HG03460 (cell line): ENCODE data around the gene RIGI.
"Not testable (repeated sequence)": the region's sequence is repeated elsewhere in the genome, so short reads cannot be mapped to it uniquely, and the experiment has no call there.

Experiments used
- ATAC-seq: cut with Tn5 transposase; IDR thresholded peaks from one replicate; pipeline ENCODE4 v1.9.1; 2021; ENCODE audit not compliant: unreplicated experiment

The RIGI gene

DNA sequence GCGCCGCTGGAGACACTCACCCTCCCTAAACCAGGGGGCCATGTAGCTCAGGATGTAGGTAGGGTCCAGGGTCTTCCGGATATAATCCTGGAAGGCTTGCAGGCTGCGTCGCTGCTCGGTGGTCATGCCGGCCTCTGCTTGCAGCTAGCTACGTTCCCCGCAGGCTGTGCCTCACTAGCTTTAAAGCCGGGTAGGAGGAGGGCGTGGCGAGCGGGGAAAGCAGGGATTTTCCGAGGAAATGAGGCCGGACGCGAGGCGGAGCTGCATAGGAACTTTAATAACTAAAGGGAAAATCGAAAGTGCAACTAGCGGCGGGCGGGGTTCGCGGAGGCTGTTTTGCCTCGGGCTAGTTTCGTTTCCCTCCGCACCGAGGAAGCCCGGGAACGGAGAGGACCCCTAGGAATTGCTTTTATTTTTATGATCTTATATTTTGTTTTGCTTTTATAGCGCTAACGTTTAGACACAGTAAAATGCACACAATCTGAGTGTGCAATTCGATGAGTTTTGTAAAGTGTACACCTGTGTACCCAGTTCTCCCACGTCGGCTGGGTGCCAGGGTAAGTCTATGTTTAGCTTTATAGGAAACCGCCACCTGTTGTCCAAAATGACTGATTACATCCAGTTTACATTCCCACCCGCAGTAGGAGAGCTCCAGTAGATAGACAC lies at the start of gene RIGI:
RIGI (minus strand) TSS at position 156 of the 666 bp plus-strand sequence; CDS start at position 126, 30 bp downstream.
- ATAC-seq = peak; percentile 66

DNA sequence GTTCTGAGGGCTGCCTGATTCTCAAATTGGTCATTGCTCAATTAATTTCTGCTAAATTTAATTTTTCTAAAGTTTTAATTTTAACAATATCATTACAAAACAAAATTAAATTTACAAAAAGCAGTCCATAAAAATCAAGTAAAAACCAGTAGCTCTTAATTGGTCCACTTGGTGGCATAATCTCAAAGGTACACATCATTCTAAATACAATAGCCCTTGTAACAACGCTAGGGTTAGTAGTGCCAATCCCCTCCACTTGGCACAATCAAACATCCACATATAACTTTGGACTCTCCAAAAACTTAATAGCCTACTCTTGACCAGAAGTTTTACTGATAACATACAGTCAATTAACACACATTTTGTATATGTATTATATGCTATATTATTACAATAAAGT lies 48.9 kb upstream of the RIGI start:
- ATAC-seq = no peak

GRCh38 chr9:32573821-32574220 lies 47.8 kb upstream of the RIGI start:
- no peak for ATAC-seq

- ATAC-seq = peak; percentile 80
Observed at GRCh38 chr9:32572900-32573523, 47.0 kb upstream of the RIGI start, which contains the start of gene NDUFB6. NDUFB6 (minus strand) TSS chr9:32573159; CDS start chr9:32573060, 99 bp downstream.

DNA sequence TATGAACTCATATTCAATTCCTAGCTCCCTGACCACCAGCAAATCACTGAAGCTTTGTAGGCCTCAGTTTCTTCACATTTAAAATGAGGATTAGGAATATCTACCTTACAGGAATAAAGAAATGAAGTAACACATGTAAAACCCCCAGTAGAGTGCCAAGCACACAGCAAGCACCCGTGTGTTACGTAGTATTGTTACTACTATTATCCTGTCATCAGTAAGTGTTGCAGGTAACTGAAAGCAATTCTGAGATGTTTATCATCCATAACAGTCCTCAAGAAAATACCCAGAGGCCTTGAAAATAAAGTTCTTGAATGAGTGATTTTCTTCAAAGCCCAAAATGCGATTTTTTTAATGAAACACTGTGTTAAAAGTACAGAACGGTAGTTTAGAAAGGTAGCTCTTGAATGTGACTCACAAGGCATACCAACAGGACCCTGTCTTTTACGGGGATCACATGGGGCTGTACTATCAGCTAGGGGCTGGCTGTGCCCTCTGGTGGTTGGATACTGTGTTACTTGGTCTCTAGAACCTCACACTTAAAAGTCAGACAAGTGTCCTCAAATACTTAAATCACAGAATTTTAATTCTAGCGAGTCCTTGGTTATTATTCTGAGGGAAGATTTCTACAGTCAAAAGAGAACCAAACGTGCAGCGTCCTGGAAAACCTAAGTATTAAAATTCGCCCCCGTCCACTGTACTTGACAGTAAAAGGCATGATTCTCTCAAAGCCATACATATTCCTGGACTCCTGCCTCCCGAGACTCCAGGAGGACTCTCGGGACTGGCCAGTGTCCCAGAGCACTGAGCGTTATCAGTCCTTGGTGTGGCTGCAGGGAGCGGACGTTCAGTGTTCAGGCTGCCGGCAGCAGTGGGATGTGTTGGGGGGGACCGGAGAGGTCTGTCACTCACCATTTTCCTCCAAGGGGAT lies 46.2 kb upstream of the RIGI start:
- peak; percentile 91 for ATAC-seq

- no peak for ATAC-seq
Observed at GRCh38 chr9:32570262-32570661, 44.3 kb upstream of the RIGI start.

DNA sequence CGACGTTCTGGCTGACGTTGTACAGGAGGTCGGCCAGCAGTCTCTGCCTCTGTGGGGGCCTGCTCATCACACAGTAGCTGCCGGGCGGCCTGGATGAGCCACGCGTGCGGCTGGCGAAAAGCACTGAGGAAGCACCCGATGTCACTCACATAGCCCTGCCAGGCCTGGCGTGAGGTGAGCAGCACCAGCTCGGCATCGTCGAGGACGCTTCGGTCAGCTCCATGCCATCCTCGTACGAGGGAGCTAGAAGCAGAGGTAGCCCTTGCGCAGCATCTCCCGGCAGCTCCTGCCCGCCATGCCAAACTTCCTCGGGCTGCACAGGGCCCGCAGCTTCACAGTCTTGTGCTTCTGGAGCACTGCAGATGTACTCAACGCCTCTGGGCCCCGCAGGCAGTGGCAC lies 40.8 kb upstream of the RIGI start:
- ATAC-seq = no peak

GRCh38 chr9:32565967-32566366 lies 40.0 kb upstream of the RIGI start:
- ATAC-seq = no peak

- no peak for ATAC-seq
Observed at GRCh38 chr9:32558408-32558934, 32.5 kb upstream of the RIGI start.

DNA sequence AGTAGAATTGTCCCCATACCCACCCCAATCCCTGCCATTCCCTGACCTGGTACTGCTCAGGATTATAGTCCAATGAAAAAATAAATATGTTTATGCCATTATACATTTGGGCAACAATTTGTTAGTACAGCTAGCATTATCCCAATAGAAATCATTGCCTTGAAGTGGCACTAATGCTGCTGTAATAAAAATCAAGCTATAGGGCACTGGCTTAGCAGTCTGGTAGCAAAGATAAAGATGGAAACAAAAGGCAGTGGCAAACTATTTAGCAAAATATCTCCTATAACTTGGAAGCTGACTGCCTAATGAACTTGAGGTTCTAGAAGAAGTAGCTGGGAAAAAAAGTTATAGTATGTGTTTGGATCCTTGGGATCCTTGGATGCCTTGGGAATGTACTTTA lies 28.6 kb upstream of the RIGI start:
- ATAC-seq = no peak

DNA sequence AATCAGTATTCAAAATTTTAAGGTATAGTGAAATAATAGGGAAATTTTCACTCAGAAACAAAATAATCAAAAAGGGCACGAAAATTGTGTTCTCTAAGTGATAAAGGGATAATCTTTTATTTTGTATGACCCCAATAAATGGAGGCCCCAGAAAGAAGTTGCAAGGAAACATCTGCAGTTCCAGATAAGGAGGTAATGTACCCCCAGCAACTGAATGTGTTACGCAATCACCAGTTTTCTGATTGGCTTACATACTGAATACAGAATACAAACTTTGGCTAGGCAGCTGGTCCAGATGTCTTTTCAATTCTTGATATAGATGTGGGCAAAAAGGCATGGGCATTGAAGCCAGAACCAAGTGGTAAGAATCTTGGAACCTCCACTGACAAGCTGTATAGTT lies 28.1 kb upstream of the RIGI start:
- ATAC-seq = no peak

DNA sequence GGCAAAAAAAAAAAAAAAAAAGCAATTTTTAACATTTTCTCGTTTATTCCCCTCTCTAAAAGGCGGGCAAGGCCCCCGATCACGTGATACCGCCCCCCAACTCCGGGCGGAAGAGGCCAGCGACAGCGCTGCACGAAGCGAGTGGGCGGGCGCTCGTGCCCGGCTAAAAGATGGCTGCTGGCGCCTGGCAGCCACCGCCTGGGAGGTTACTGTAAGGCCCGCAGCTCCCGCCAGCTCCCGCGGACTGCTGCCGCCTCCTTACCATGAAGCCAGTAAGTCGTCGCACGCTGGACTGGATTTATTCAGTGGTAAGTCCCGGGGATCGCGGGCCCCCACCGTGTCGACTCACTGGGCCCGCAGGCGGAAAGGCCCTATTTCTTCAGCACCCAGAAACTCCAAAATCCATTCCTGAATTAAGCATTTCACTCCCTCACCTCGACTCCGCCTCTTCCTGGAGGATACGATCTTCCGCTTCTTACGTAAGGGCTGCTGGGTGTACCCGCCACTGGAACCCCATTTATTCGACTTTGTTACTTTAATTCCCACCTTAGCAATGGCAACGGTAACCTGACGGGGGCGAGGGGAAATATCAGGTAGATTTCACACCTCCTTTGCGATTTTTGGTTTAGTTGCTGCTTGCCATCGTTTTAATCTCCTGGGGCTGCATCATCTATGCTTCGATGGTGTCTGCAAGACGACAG lies 26.3 kb upstream of the RIGI start, which contains the start of the genes SMIM27 and TOPORS:
SMIM27 (plus strand) TSS at position 156 of the 701 bp plus-strand sequence; CDS start at position 264, 108 bp downstream.
TOPORS (minus strand) TSS at position 415 of the 701 bp plus-strand sequence; CDS start at position 265, 150 bp downstream.
- peak; percentile 70 for ATAC-seq

GRCh38 chr9:32551276-32552051 lies 25.5 kb upstream of the RIGI start:
- peak; percentile 4 for ATAC-seq

GRCh38 chr9:32550562-32551275 lies 24.7 kb upstream of the RIGI start:
- ATAC-seq = peak; percentile 63

- ATAC-seq = no peak
Observed at GRCh38 chr9:32550150-32550561, 24.2 kb upstream of the RIGI start.

GRCh38 chr9:32548213-32548612 lies 22.2 kb upstream of the RIGI start:
- not testable (repeated sequence) for ATAC-seq

DNA sequence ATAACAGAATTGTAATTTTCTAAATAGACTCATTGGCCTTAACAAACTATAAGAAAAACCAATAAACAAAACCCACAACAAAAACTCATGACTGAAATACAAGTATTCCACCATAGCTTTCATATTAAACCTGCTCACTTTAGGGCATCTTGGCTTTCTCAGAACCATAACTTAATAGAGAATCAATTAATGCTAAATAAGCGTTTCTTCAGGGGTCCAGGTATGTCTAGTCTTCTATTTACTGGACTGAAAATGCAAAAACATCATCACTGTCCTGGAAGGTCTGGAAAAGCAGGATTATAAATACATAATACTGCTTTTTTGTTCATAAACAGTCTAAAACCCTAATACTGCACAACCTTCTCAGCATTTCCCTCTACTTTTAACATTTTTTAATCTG lies 19.9 kb upstream of the RIGI start:
- no peak for ATAC-seq

DNA sequence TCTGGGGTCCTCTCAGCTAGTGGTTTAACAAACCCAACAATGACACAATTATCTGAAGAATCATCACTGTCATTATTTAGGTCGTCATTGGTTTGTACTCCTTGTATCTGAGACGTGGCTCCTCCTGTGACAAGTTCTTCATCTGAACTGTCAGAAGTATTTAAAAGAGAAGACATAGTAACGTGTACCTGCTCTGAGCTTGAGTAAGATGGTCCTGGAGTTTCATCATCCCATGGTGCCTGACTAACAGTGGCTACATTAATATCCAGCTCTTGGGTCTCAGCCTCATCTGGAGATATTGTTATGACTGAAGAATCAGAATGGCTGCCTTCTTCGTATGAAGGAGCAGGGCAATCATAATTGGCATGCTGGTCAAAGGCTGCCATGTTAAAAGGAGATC lies 17.1 kb upstream of the RIGI start:
- no peak for ATAC-seq

GRCh38 chr9:32533816-32534215 lies 7.8 kb upstream of the RIGI start:
- ATAC-seq = no peak
